T-cell (primary cell): ENCODE results near the gene TPPP3. TPM values are rescaled to one million over a fixed set of nuclear protein-coding genes. Genes with fewer than 3 reads are reported as not detected.

ENCODE experiments used
- ATAC-seq, 4 experiments: fragments of 200-7000 bp in 3 of 4; fragments of 150-1000 bp in 1 of 4; cut with Tn5 transposase; replicated peaks in 1 of 4; 1 replicate in 3 of 4; 2 replicates in 1 of 4; pipeline ENCODE4 v1.10.0; 2021; ENCODE audit warnings: moderate library complexity in 3 of 4, mild to moderate bottlenecking in 2 of 4, moderate number of reproducible peaks in 1 of 4
- CTCF ChIA-PET, 2 donors: fragments of 300-600 bp; sonication (Branson Sonifier 250); formaldehyde crosslinking; loops; one replicate each; lab custom pipeline; 2022; ENCODE audit warnings: antibody characterized with exemption in 2 of 2; lab: Charles Lee
- POLR2A ChIA-PET, 2 donors: fragments of 300-600 bp; sonication (Branson Sonifier 250); formaldehyde crosslinking; loops; one replicate each; lab custom pipeline; 2022; ENCODE audit warnings: antibody characterized with exemption in 2 of 2; lab: Charles Lee
- DNase-seq, 35 experiments: peaks; one replicate each; pipeline versions ENCODE4 v3.0.0 to v3.0.0-alpha.2; 2013 to 2023
- H3K27ac ChIP-seq: one replicate; pipeline ENCODE4 v1.5.1; 2013; ENCODE audit warnings: low read length
- H3K27me3 ChIP-seq, 2 experiments: replicated peaks in 1 of 2; 1 replicate in 1 of 2; 2 replicates in 1 of 2; pipeline versions ENCODE4 v1.6.1 to v1.7.0; 2013; ENCODE audit warnings: low read length in 1 of 2, mixed read lengths in 1 of 2; ENCODE audit not compliant: control insufficient read depth in 2 of 2, insufficient read depth in 2 of 2; ENCODE audit errors: extremely low read depth in 1 of 2
- H3K36me3 ChIP-seq, 2 donors: 1 replicate in 1 of 2; 2 replicates in 1 of 2; pipeline versions ENCODE4 v1.6.1 to v1.7.0; 2013; ENCODE audit warnings: low read length in 1 of 2; ENCODE audit not compliant: control insufficient read depth in 2 of 2, insufficient read depth in 1 of 2; ENCODE audit errors: extremely low read depth in 1 of 2
- H3K4me1 ChIP-seq, 2 experiments: 1 replicate in 1 of 2; 2 replicates in 1 of 2; pipeline versions ENCODE4 v1.6.1 to v1.7.0; 2013; ENCODE audit warnings: low read length in 2 of 2, mixed read lengths in 1 of 2; ENCODE audit not compliant: insufficient read depth in 2 of 2, control insufficient read depth in 1 of 2; ENCODE audit errors: extremely low read depth in 1 of 2
- H3K4me3 ChIP-seq, 2 donors: 1 replicate in 1 of 2; 2 replicates in 1 of 2; pipeline versions ENCODE4 v1.5.1 to v1.7.0; 2013; ENCODE audit warnings: mild to moderate bottlenecking in 2 of 2, low read length in 1 of 2, moderate library complexity in 1 of 2; ENCODE audit not compliant: control insufficient read depth in 1 of 2; ENCODE audit errors: extremely low read depth in 1 of 2
- H3K9me3 ChIP-seq: 2 replicates; pipeline ENCODE4 v1.7.0; 2013
- H3K27ac Mint-ChIP-seq, 2 donors: one replicate each; pipeline ENCODE4 v1.8.0; 2020 to 2021; ENCODE audit warnings: mild to moderate bottlenecking in 2 of 2, mixed read lengths in 2 of 2
- H3K27me3 Mint-ChIP-seq, 2 donors: one replicate each; pipeline ENCODE4 v1.8.0; 2021 to 2022; ENCODE audit warnings: mixed read lengths in 2 of 2
- H3K36me3 Mint-ChIP-seq: one replicate; pipeline ENCODE4 v1.8.0; 2021; ENCODE audit warnings: mixed read lengths
- H3K4me1 Mint-ChIP-seq, 3 donors: one replicate each; pipeline ENCODE4 v1.8.0; 2020 to 2022; ENCODE audit warnings: mixed read lengths in 3 of 3, mild to moderate bottlenecking in 1 of 3
- H3K4me3 Mint-ChIP-seq, 3 donors: one replicate each; pipeline ENCODE4 v1.8.0; 2020 to 2022; ENCODE audit warnings: mild to moderate bottlenecking in 3 of 3, mixed read lengths in 3 of 3, moderate library complexity in 3 of 3
- H3K9me3 Mint-ChIP-seq, 3 donors: one replicate each; pipeline ENCODE4 v1.8.0; 2020 to 2022; ENCODE audit warnings: mixed read lengths in 3 of 3
- WGBS: methylation state at CpG from one replicate; pipeline ENCODE4 v1.1.5; 2013; ENCODE audit warnings: missing lambda C conversion rate; ENCODE audit not compliant: insufficient coverage; 5-methylcytosine and 5-hydroxymethylcytosine counted together
- total RNA-seq, 35 experiments: library from RNA in 6 of 35; stranded (reverse) in 6 of 35; fragments of 120-200 nt in 1 of 35; gene quantifications; one replicate each; pipeline versions ENCODE4 v1.2.1 to v1.2.4 and lab custom pipeline; 2013 to 2026

Gene TPPP3
- total RNA-seq, 5 donors from 2014 or later (not counting 1 experiment from before 2014, with no cell fraction given), result 0.18 to 0.23 TPM; not detected in 3

- Mint-ChIP-seq H3K4me3 (no peak overlapping the region), H3K27me3 (peaks cover 12 to 13% of the 10 kb centered on the region in 2 donors), H3K4me1 (no peaks in the 10 kb centered on the region), H3K27ac (no peak overlapping the region), H3K36me3 (no peaks in the 10 kb centered on the region), H3K9me3 (no peaks in the 10 kb centered on the region)
- ATAC-seq (no peak), DNase-seq (no peak)
- POLR2A ChIA-PET, result no interaction called here
- 93% methylated on average over 3 of the region's 7 CpGs for WGBS
- H3K27ac ChIP-seq, result no peak overlapping the region
- H3K36me3 ChIP-seq, result no peaks in the 10 kb centered on the region
- CTCF ChIA-PET, result interaction anchor here in 1 of 2 donors (0.5 kb wide), 1 partner anchor 21 kb away, joined by 3 read pairs; no protein-coding TSS in a partner anchor
- no peaks in the 10 kb centered on the region for H3K9me3 ChIP-seq
- H3K4me3 ChIP-seq, result no peak overlapping the region
- H3K27me3 ChIP-seq, result peaks cover 0 to 34% of the 10 kb centered on the region in 2 experiments
- no peaks in the 10 kb centered on the region for H3K4me1 ChIP-seq
Observed at GRCh38 chr16:67407176-67407787, 14.0 kb upstream of the TPPP3 start.

GRCh38 chr16:67406111-67406971 is 13.0 kb upstream of the TPPP3 start:
- ATAC-seq (no peak), DNase-seq (no peak)
- Mint-ChIP-seq H3K4me3 (no peak overlapping the region), H3K27ac (no peak overlapping the region), H3K36me3 (no peaks in the 10 kb centered on the region), H3K27me3 (peaks cover 15 to 16% of the 10 kb centered on the region in 2 donors), H3K4me1 (no peaks in the 10 kb centered on the region), H3K9me3 (no peaks in the 10 kb centered on the region)
- H3K9me3 ChIP-seq, result no peaks in the 10 kb centered on the region
- ChIA-PET POLR2A (no interaction called here), CTCF (no interaction called here)
- H3K4me3 ChIP-seq, result no peak overlapping the region
- no peak overlapping the region for H3K27ac ChIP-seq
- no peaks in the 10 kb centered on the region for H3K4me1 ChIP-seq
- H3K36me3 ChIP-seq, result no peaks in the 10 kb centered on the region
- WGBS, result 85% methylated on average over 16 of the region's 18 CpGs
- peaks cover 0 to 37% of the 10 kb centered on the region in 2 experiments for H3K27me3 ChIP-seq

GRCh38 chr16:67405336-67405735 is 12.0 kb upstream of the TPPP3 start:
- 70% methylated on average over 4 of the region's 8 CpGs for WGBS
- Mint-ChIP-seq H3K4me3 (no peak overlapping the region), H3K9me3 (no peaks in the 10 kb centered on the region), H3K4me1 (no peaks in the 10 kb centered on the region), H3K27me3 (peaks cover 14 to 16% of the 10 kb centered on the region in 2 donors), H3K27ac (no peak overlapping the region), H3K36me3 (no peaks in the 10 kb centered on the region)
- Histone ChIP-seq H3K27ac (no peak overlapping the region), H3K27me3 (peaks cover 0 to 38% of the 10 kb centered on the region in 2 experiments), H3K4me1 (no peaks in the 10 kb centered on the region), H3K36me3 (no peaks in the 10 kb centered on the region), H3K9me3 (no peaks in the 10 kb centered on the region), H3K4me3 (no peak overlapping the region)
- POLR2A ChIA-PET, result no interaction called here
- no peak for ATAC-seq
- CTCF ChIA-PET, result no interaction called here
- no peak for DNase-seq

- Mint-ChIP-seq H3K4me3 (no peak overlapping the region), H3K27me3 (peaks cover 14 to 16% of the 10 kb centered on the region in 2 donors), H3K9me3 (no peaks in the 10 kb centered on the region), H3K27ac (no peak overlapping the region), H3K36me3 (no peaks in the 10 kb centered on the region), H3K4me1 (no peaks in the 10 kb centered on the region)
- H3K36me3 ChIP-seq, result no peaks in the 10 kb centered on the region
- ChIA-PET CTCF (interaction anchor here in 1 of 2 donors (0.6 kb wide), 1 partner anchor 69 kb away, joined by 3 read pairs; no protein-coding TSS in a partner anchor), POLR2A (no interaction called here)
- WGBS, result 100% methylated on average over 3 of the region's 5 CpGs
- no peak overlapping the region for H3K4me3 ChIP-seq
- ATAC-seq, result no peak
- H3K9me3 ChIP-seq, result no peaks in the 10 kb centered on the region
- no peaks in the 10 kb centered on the region for H3K4me1 ChIP-seq
- peaks cover 0 to 39% of the 10 kb centered on the region in 2 experiments for H3K27me3 ChIP-seq
- DNase-seq, result no peak
- no peak overlapping the region for H3K27ac ChIP-seq
Observed at GRCh38 chr16:67404740-67405226, 11.5 kb upstream of the TPPP3 start.

- CTCF ChIA-PET, result no interaction called here
- 73% methylated on average over 9 of the region's 12 CpGs for WGBS
- Mint-ChIP-seq H3K4me3 (no peak overlapping the region), H3K4me1 (no peaks in the 10 kb centered on the region), H3K9me3 (no peaks in the 10 kb centered on the region), H3K36me3 (no peaks in the 10 kb centered on the region), H3K27me3 (peaks cover 11 to 14% of the 10 kb centered on the region in 2 donors), H3K27ac (no peak overlapping the region)
- Histone ChIP-seq H3K9me3 (no peaks in the 10 kb centered on the region), H3K27me3 (peaks cover 0 to 38% of the 10 kb centered on the region in 2 experiments), H3K4me1 (peaks cover 0 to 5% of the 10 kb centered on the region in 2 experiments), H3K27ac (no peak overlapping the region), H3K4me3 (no peak overlapping the region), H3K36me3 (no peaks in the 10 kb centered on the region)
- POLR2A ChIA-PET, result no interaction called here
- no peak for DNase-seq
- ATAC-seq, result no peak
Observed at GRCh38 chr16:67403976-67404555, 10.8 kb upstream of the TPPP3 start.

GRCh38 chr16:67400901-67401300 is 7.6 kb upstream of the TPPP3 start:
- Histone ChIP-seq H3K4me3 (no peak overlapping the region), H3K27me3 (peaks cover 0 to 59% of the 10 kb centered on the region in 2 experiments), H3K36me3 (no peaks in the 10 kb centered on the region), H3K4me1 (peaks cover 0 to 5% of the 10 kb centered on the region in 2 experiments), H3K9me3 (no peaks in the 10 kb centered on the region), H3K27ac (no peak overlapping the region)
- DNase-seq (no peak), ATAC-seq (no peak)
- H3K27ac Mint-ChIP-seq, result no peak overlapping the region
- WGBS, result 90% methylated on average over 13 of the region's 14 CpGs
- POLR2A ChIA-PET, result no interaction called here
- no peak overlapping the region for H3K4me3 Mint-ChIP-seq
- peaks cover 21 to 22% of the 10 kb centered on the region in 2 donors for H3K27me3 Mint-ChIP-seq
- no peaks in the 10 kb centered on the region for H3K36me3 Mint-ChIP-seq
- CTCF ChIA-PET, result interaction anchor here in 1 of 2 donors (0.6 to 1.2 kb wide), 2 partner anchors 43 to 48 kb away, joined by 3 read pairs; no protein-coding TSS in a partner anchor
- no peaks in the 10 kb centered on the region for H3K9me3 Mint-ChIP-seq
- H3K4me1 Mint-ChIP-seq, result no peaks in the 10 kb centered on the region
